ENCODE results near the gene RBFOX2. TPM values are rescaled to one million over a fixed set of nuclear protein-coding genes. Genes with fewer than 3 reads are reported as not detected.

The RBFOX2 gene
- total and polyA plus RNA-seq, 2 of the 8 experiments (the other 6 are each of a cell fraction or from before 2014, with no cell fraction given), result 121 to 122 TPM

DNA sequence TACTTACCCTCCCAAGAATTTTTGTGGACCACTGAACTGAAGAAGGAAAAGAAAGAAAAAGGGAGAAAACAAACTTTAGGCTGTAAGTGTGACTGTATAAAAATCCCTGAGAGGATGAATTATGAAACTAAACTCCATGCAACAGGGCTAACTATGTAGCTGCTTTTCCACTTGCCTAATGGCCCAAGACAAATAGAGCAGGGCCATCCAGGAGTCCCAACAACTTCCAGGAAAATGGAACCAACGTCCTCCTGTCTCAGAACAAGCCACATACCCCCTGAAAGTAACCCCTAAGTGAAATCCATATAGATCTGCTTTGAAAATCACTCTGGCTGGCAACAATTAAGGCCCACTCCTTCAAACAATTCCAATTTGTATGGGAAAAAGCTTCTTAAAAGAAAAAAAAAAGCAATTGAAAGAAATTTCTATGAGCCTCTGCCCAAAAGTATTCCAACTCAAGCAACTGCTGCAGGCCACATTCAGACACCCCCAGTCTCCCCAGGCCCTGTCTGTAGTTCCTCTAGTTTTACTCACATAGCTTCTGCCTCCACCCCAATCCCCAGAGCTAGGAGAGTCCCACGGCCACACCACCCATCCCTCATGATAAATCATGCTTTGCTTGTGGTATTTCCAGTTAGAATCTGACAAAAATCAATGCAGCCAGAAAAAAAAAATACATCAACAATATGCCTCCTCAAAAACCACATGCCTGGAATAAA is 12.7 kb downstream of the RBFOX2 start:
- H2AK5ac ChIP-seq (ENCODE audit: low read depth, low read length), result no peak overlapping the region
- TF ChIP-seq TEAD4 (IDR thresholded peaks at IDR 0.05; ENCODE audit: low read depth, low read length), result no peak
- TF ChIP-seq CEBPB (IDR thresholded peaks at IDR 0.05; ENCODE audit: low read depth, low read length), result no peak
- no peak for TF ChIP-seq TAF7 (optimal IDR thresholded peaks at IDR 0.05; ENCODE audit: borderline replicate concordance, low read depth, low read length)
- 65% methylated on average over 2 of the region's 2 CpGs; no CpG with 5 or more reads in 1 of the 2 experiments for WGBS, 2 experiments (ENCODE audit: extremely low coverage in 1 of 2, insufficient coverage in 1 of 2, insufficient read length in 1 of 2, insufficient replicate concordance in 2 of 2, low coverage in 1 of 2, low lambda C conversion rate in 2 of 2, missing lambda C conversion rate in 1 of 2)
- H3K9me3 ChIP-seq (ENCODE audit: insufficient read depth in 2 of 2, low read depth in 1 of 2, low read length in 1 of 2), result no peaks in the 10 kb centered on the region
- H3K9ac ChIP-seq (replicated peaks in 1 of 4; ENCODE audit: extremely low read depth in 1 of 4, low read depth in 3 of 4, low read length in 3 of 4), result peak overlapping the region in 1 of 4 experiments; percentile 34; a peak in 1 of 7 replicates
- no peak for FAIRE-seq
- peaks cover 9 to 82% of the 10 kb centered on the region in 2 experiments; a peak in 3 of 4 replicates for H3K79me2 ChIP-seq (ENCODE audit: control insufficient read depth in 1 of 2, insufficient read depth in 2 of 2, low read length in 2 of 2)
- no peak overlapping the region for H3K18ac ChIP-seq (ENCODE audit: extremely low read depth, low read length)
- ChIA-PET POLR2A (ENCODE audit: partially characterized antibody) (interaction anchor here (0.7 to 5.4 kb wide), 2 partner anchors 12 to 610 kb away, joined by 3 to 44 read pairs; partner anchors contain the start of gene RBFOX2), CTCF (ENCODE audit: partially characterized antibody) (interaction anchor here (0.6 to 2.7 kb wide), 3 partner anchors 10 to 257 kb away, joined by 3 to 16 read pairs (median 5); no protein-coding TSS in a partner anchor)
- H2AFZ ChIP-seq (ENCODE audit: low read length), result no peak overlapping the region
- H3K27me3 ChIP-seq (replicated peaks in 1 of 4; ENCODE audit: control insufficient read depth in 3 of 4, extremely low read depth in 1 of 4, insufficient read depth in 3 of 4, low read length in 3 of 4), result no peaks in the 10 kb centered on the region
- H4K20me1 ChIP-seq (replicated peaks in 1 of 2; ENCODE audit: control insufficient read depth in 1 of 2, insufficient read depth in 2 of 2, low read length in 2 of 2), result peaks cover under 1 to 13% of the 10 kb centered on the region in 2 experiments
- H3K36me3 ChIP-seq (ENCODE audit: control insufficient read depth in 2 of 4, insufficient read depth in 4 of 4, low read length in 3 of 4), result no peaks in the 10 kb centered on the region
- no peak overlapping the region for H3K23ac ChIP-seq (ENCODE audit: insufficient read length)
- H4K5ac ChIP-seq (ENCODE audit: insufficient read length, low read depth, low read length), result no peak overlapping the region
- no peak overlapping the region for H2BK12ac ChIP-seq (ENCODE audit: low read depth, low read length)
- no peak for DNase-seq (ENCODE audit: low read depth in 1 of 2, low spot score in 2 of 2)
- H3K4me3 ChIP-seq (ENCODE audit: extremely low read depth in 1 of 4, insufficient read depth in 2 of 4, low read depth in 3 of 4, low read length in 4 of 4), result no peak overlapping the region
- H3K79me1 ChIP-seq (ENCODE audit: low read depth, low read length), result peaks cover 8% of the 10 kb centered on the region
- no peak overlapping the region for H4K8ac ChIP-seq (ENCODE audit: extremely low read depth, insufficient read depth, low read length)
- no peak overlapping the region for H3K14ac ChIP-seq (ENCODE audit: insufficient read length)
- H2BK5ac ChIP-seq (ENCODE audit: low read depth, low read length), result no peak overlapping the region
- no peak overlapping the region for H3K4ac ChIP-seq (replicated peaks; ENCODE audit: insufficient read length, low read depth, low read length)
- no peak overlapping the region for H3K27ac ChIP-seq (ENCODE audit: low read depth, low read length)
- H2BK15ac ChIP-seq (ENCODE audit: low read length), result no peak overlapping the region
- no peak overlapping the region for H3K56ac ChIP-seq (replicated peaks; ENCODE audit: insufficient read length, low read depth, low read length)
- no peak overlapping the region for H2BK120ac ChIP-seq (replicated peaks; ENCODE audit: low read depth, low read length)
- H3K4me2 ChIP-seq (ENCODE audit: insufficient read depth in 1 of 2, low read depth in 2 of 2, low read length in 2 of 2), result no peak overlapping the region
- H2BK20ac ChIP-seq (ENCODE audit: low read length), result no peak overlapping the region
- peaks cover 0 to 2% (median under 1%) of the 10 kb centered on the region in 4 experiments; a peak in 4 of 7 replicates for H3K4me1 ChIP-seq (replicated peaks in 1 of 4; ENCODE audit: control insufficient read depth in 3 of 4, insufficient read depth in 4 of 4, low read length in 3 of 4)
- H3K23me2 ChIP-seq (ENCODE audit: low read depth, low read length), result no peaks in the 10 kb centered on the region; the same call in 1 of the 2 replicates
- no peak overlapping the region for H4K91ac ChIP-seq (replicated peaks; ENCODE audit: insufficient read length, low read length)

All from H1 (cell line).